Panc1 (cell line): Measurements from ENCODE around the gene RIMKLB. TPM values are rescaled to one million over a fixed set of nuclear protein-coding genes. Genes with fewer than 3 reads are reported as not detected.
"Not testable (repeated sequence)": the region's sequence is repeated elsewhere in the genome, so short reads cannot be mapped to it uniquely, and the experiment has no call there.

Experiments
- ATAC-seq: fragments of 200-7000 bp; cut with Tn5 transposase; 2 replicates; pipeline ENCODE4 v1.9.1; 2020; ENCODE audit warnings: mild to moderate bottlenecking, moderate library complexity
- BruUV-seq: library from RNA; stranded (reverse); fragments of 400-500 nt; replicated peaks from 2 replicates; lab custom pipeline; 2021; lab: Mats Ljungman, UMichigan
- CTCF ChIA-PET: fragments of 300-600 bp; sonication (Branson Sonifier 250); formaldehyde crosslinking; loops from one replicate; lab custom pipeline; 2022; ENCODE audit warnings: antibody characterized with exemption; lab: Charles Lee
- POLR2A ChIA-PET: fragments of 300-600 bp; sonication (Branson Sonifier 250); formaldehyde crosslinking; loops from one replicate; lab custom pipeline; 2022; ENCODE audit warnings: antibody characterized with exemption; lab: Charles Lee
- DNase-seq: peaks from one replicate; pipeline ENCODE4 v3.0.0-alpha.2; 2010; ENCODE audit warnings: low read depth, low spot score
- H3K27ac ChIP-seq: 2 replicates; pipeline ENCODE4 v1.5.1; 2011; ENCODE audit warnings: mild to moderate bottlenecking, low read length, inconsistent platforms
- H3K27me3 ChIP-seq: fragments of 200-500 bp; sonication (Bioruptor generic); 2 replicates; pipeline ENCODE4 v1.6.0; 2014; ENCODE audit warnings: low read length, inconsistent platforms; ENCODE audit not compliant: control insufficient read depth, insufficient read depth
- H3K36me3 ChIP-seq: fragments of 200-500 bp; sonication (Bioruptor generic); 2 replicates; pipeline ENCODE4 v1.5.1; 2014; ENCODE audit warnings: inconsistent platforms, mild to moderate bottlenecking, low read length, moderate library complexity; ENCODE audit not compliant: control insufficient read depth, insufficient read depth
- H3K4me1 ChIP-seq: 2 replicates; pipeline ENCODE4 v1.5.1; 2011; ENCODE audit warnings: inconsistent platforms, mild to moderate bottlenecking, low read length, moderate library complexity; ENCODE audit not compliant: control insufficient read depth, insufficient read depth
- H3K4me3 ChIP-seq, 2 experiments: 2 replicates each; pipeline ENCODE4 v1.5.1; 2011 to 2012; ENCODE audit warnings: low read depth in 2 of 2, low read length in 2 of 2, mild to moderate bottlenecking in 2 of 2, inconsistent platforms in 1 of 2, moderate library complexity in 1 of 2
- H3K9me3 ChIP-seq: fragments of 200-500 bp; sonication (Bioruptor generic); 2 replicates; pipeline ENCODE4 v1.5.1; 2014; ENCODE audit warnings: low read depth, mild to moderate bottlenecking, inconsistent platforms, low read length, moderate library complexity; ENCODE audit not compliant: control insufficient read depth, insufficient read depth
- POLR2AphosphoS5 ChIP-seq: IDR thresholded peaks from 2 replicates; pipeline ENCODE4 v1.6.1; 2012; ENCODE audit warnings: mild to moderate bottlenecking, low read depth, low read length, moderate library complexity
- SIN3A ChIP-seq: IDR thresholded peaks from 2 replicates; pipeline ENCODE4 v1.6.1; 2012; ENCODE audit warnings: low read depth, mild to moderate bottlenecking, low read length, moderate library complexity, borderline replicate concordance; ENCODE audit not compliant: insufficient read depth
- TCF7L2 ChIP-seq: IDR thresholded peaks from 2 replicates; pipeline ENCODE4 v1.6.1; 2011; ENCODE audit warnings: mild to moderate bottlenecking, low read depth, low read length, inconsistent platforms
- in situ Hi-C: cut with HindIII; loops from 2 replicates; pipeline ENCODE4 v1.10.0; 2016; ENCODE audit warnings: low sequenced_read_pairs, low pct_unique_long_range_greater_than_20kb
- intact Hi-C: fragments of 100-400 bp; cut with micrococcal nuclease; formaldehyde crosslinking; loops from one replicate; pipeline ENCODE4 v1.10.0; 2022; ENCODE audit not compliant: unreplicated experiment
- total RNA-seq: library from RNA; stranded (reverse); gene quantifications from one replicate; pipeline ENCODE4 v1.2.1, GENCODE V29; 2021; ENCODE audit not compliant: unreplicated experiment
- TF ChIP-seq, protein P1 (sequence below), 2 experiments: IDR thresholded peaks; 2 replicates each; pipeline ENCODE4 v1.6.1; 2011 to 2012; ENCODE audit warnings: low read depth in 2 of 2, control low read depth in 1 of 2, low read length in 1 of 2, mild to moderate bottlenecking in 1 of 2, moderate library complexity in 1 of 2; ENCODE audit not compliant: insufficient read depth in 1 of 2
- TF ChIP-seq, protein P2 (sequence below): fragments of 450-650 bp; IDR thresholded peaks from 2 replicates; pipeline ENCODE4 v1.5.1; 2017; ENCODE audit warnings: mild to moderate bottlenecking

Gene RIMKLB
- total RNA-seq, 1 experiment from 2014 or later, result 17.1 TPM

DNA sequence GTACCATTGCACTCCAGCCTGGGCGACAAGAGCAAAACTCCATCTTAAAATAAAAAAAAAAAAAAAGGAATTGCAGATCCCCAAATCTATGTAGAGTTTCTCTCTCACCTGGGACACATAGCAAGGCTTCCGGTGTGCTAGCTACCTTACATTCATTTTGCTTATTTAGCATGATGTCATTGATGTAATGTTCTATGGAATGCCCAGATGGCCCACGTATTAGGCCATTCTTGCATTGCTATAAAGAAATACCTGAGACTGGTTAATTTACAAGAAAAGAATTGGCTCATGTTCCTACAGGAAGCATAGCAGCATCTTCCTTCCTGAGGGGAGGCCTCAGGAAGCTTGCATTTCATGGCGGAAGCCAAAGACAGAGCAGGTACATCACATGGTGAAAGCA is 87.7 kb downstream of the RIMKLB start:
- POLR2A ChIA-PET, result no interaction called here
- no peak for ATAC-seq
- CTCF ChIA-PET, result no interaction called here
- Histone ChIP-seq H3K4me3 (no peak overlapping the region), H3K4me1 (no peaks in the 10 kb centered on the region), H3K27ac (no peak overlapping the region), H3K9me3 (no peaks in the 10 kb centered on the region), H3K36me3 (no peaks in the 10 kb centered on the region; the same call in 1 of the 2 replicates), H3K27me3 (no peaks in the 10 kb centered on the region)
- BruUV-seq, result no TSS peak
- intact Hi-C loops, result loop anchor here (10.0 kb wide), 1 partner anchor 109 kb away; no protein-coding TSS in a partner anchor
- TF ChIP-seq SIN3A, result no peak
- no peak for TF ChIP-seq TCF7L2
- TF ChIP-seq, protein P1, sequence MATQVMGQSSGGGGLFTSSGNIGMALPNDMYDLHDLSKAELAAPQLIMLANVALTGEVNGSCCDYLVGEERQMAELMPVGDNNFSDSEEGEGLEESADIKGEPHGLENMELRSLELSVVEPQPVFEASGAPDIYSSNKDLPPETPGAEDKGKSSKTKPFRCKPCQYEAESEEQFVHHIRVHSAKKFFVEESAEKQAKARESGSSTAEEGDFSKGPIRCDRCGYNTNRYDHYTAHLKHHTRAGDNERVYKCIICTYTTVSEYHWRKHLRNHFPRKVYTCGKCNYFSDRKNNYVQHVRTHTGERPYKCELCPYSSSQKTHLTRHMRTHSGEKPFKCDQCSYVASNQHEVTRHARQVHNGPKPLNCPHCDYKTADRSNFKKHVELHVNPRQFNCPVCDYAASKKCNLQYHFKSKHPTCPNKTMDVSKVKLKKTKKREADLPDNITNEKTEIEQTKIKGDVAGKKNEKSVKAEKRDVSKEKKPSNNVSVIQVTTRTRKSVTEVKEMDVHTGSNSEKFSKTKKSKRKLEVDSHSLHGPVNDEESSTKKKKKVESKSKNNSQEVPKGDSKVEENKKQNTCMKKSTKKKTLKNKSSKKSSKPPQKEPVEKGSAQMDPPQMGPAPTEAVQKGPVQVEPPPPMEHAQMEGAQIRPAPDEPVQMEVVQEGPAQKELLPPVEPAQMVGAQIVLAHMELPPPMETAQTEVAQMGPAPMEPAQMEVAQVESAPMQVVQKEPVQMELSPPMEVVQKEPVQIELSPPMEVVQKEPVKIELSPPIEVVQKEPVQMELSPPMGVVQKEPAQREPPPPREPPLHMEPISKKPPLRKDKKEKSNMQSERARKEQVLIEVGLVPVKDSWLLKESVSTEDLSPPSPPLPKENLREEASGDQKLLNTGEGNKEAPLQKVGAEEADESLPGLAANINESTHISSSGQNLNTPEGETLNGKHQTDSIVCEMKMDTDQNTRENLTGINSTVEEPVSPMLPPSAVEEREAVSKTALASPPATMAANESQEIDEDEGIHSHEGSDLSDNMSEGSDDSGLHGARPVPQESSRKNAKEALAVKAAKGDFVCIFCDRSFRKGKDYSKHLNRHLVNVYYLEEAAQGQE (IDR thresholded peaks at IDR 0.05; ENCODE audit: insufficient read depth in 1 of 2, low read depth in 2 of 2, low read length in 1 of 2), result no peak
- no peak for TF ChIP-seq POLR2AphosphoS5
- TF ChIP-seq, protein P2, sequence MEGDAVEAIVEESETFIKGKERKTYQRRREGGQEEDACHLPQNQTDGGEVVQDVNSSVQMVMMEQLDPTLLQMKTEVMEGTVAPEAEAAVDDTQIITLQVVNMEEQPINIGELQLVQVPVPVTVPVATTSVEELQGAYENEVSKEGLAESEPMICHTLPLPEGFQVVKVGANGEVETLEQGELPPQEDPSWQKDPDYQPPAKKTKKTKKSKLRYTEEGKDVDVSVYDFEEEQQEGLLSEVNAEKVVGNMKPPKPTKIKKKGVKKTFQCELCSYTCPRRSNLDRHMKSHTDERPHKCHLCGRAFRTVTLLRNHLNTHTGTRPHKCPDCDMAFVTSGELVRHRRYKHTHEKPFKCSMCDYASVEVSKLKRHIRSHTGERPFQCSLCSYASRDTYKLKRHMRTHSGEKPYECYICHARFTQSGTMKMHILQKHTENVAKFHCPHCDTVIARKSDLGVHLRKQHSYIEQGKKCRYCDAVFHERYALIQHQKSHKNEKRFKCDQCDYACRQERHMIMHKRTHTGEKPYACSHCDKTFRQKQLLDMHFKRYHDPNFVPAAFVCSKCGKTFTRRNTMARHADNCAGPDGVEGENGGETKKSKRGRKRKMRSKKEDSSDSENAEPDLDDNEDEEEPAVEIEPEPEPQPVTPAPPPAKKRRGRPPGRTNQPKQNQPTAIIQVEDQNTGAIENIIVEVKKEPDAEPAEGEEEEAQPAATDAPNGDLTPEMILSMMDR, result no peak
- no peak for DNase-seq
- in situ Hi-C loops, result no loop called here

DNA sequence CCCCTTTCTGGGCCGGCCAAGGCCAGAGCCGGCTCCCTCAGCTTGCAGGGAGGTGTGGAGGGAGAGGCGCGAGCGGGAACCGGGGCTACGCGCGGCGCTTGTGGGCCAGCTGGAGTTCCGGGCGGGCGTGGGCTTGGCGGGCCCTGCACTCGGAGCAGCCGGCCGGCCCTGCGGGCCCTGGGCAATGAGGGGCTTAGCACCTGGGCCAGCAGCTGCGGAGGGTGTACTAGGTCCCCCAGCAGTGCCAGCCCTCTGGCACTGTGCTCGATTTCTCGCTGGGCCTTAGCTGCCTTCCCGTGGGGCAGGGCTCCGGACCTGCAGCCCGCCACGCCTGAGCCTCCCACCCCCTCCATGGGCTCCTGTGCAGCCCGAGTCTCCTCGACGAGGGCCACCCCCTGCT is 89.4 kb downstream of the RIMKLB start:
- ATAC-seq, H3K4me3 ChIP-seq, POLR2A ChIA-PET, H3K27ac ChIP-seq, CTCF ChIA-PET, H3K4me1 ChIP-seq, DNase-seq, H3K9me3 ChIP-seq, BruUV-seq, H3K27me3 ChIP-seq, H3K36me3 ChIP-seq, in situ Hi-C loops: not testable (repeated sequence)
- intact Hi-C loops, result loop anchor here (10.0 kb wide), 1 partner anchor 108 kb away; no protein-coding TSS in a partner anchor

DNA sequence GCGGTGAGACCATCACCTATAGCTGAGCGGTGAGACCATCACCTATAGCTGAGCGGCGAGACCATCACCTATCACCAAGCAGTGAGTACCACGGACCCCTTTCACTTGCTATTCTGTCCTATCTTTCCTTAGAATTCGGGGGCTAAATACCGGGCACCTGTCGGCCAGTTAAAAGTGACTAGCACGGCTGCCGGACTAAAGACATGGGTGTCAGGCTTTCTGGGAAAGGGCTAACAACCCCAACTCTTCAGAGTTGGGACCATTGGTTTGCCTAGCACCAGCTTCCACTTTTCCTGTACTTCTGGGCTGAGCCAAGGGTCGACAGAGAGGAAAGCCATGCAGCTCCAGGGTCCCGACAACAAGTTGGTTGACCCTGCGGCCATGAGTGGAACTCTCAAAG is 90.9 kb downstream of the RIMKLB start:
- H3K4me3 ChIP-seq, POLR2A ChIA-PET, BruUV-seq, DNase-seq, H3K27ac ChIP-seq, H3K9me3 ChIP-seq, H3K4me1 ChIP-seq, H3K27me3 ChIP-seq, CTCF ChIA-PET, ATAC-seq, H3K36me3 ChIP-seq, in situ Hi-C loops: not testable (repeated sequence)
- intact Hi-C loops, result loop anchor here (10.0 kb wide), 1 partner anchor 106 kb away; no protein-coding TSS in a partner anchor

DNA sequence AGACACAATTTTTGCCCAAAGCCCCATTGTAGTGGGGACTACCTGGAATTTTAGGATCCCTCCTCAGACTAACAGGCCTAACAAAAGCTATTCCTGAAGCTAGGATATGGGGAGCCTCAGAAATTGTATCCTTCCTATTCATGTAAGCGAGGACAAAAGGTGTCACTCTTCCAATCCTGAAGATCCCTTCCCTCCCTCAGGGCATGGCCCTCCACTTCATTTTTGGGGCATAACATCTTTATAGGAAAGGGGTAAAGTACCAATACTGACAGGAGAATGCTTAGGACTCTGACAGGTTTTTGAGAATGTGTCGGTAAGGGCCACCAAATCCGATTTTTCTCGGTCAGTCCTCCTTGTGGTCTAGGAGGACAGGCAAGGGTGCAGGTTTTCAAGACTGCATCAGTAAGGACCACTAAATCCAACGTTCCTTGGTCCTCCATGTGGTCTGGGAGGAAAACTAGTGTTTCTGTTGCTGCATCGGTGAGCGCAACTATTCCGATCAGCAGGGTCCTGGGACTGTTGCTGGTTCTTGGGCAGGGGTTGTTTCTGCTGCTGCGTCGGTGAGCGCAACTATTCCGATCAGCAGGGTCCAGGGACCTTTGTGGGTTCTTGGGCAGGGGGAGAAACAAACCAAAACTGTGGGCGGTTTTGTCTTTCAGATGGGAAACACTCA is 91.7 kb downstream of the RIMKLB start:
- H3K4me3 ChIP-seq, POLR2A ChIA-PET, H3K9me3 ChIP-seq, H3K36me3 ChIP-seq, BruUV-seq, in situ Hi-C loops, ATAC-seq, H3K4me1 ChIP-seq, CTCF ChIA-PET, H3K27ac ChIP-seq, H3K27me3 ChIP-seq, DNase-seq: not testable (repeated sequence)
- intact Hi-C loops, result loop anchor here (10.0 kb wide), 1 partner anchor 105 kb away; no protein-coding TSS in a partner anchor

DNA sequence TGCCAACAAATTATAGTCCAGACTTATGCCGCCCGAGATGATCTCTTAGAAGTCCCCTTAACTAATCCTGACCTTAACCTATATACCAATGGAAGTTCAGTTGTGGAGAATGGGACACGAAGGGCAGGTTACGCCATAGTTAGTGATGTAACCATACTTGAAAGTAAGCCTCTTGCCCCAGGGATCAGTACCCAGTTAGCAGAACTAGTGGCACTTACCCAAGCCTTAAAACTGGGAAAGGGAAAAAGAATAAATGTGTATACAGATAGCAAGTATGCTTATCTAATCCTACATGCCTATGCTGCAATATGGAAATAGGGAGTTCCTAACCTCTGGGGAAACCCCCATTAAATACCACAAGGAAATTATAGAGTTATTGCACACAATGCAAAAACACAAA is 95.4 kb downstream of the RIMKLB start:
- H3K4me1 ChIP-seq, DNase-seq, intact Hi-C loops, BruUV-seq, H3K9me3 ChIP-seq, H3K36me3 ChIP-seq, POLR2A ChIA-PET, CTCF ChIA-PET, H3K4me3 ChIP-seq, in situ Hi-C loops, H3K27me3 ChIP-seq, ATAC-seq, H3K27ac ChIP-seq: not testable (repeated sequence)
